ENCODE measurements around the gene UBE2G1.

GRCh38 chr17:4266550-4266949 lies 99.9 kb downstream of the UBE2G1 start:
- no peak for TF ChIP-seq CTCF (IDR thresholded peaks at IDR 0.05 in 2 of 3, conservative IDR thresholded peaks at IDR 0.05 in 1 of 3; ENCODE audit: insufficient read depth in 2 of 3, low read depth in 1 of 3, low read length in 3 of 3)
- TF ChIP-seq, protein P1, sequence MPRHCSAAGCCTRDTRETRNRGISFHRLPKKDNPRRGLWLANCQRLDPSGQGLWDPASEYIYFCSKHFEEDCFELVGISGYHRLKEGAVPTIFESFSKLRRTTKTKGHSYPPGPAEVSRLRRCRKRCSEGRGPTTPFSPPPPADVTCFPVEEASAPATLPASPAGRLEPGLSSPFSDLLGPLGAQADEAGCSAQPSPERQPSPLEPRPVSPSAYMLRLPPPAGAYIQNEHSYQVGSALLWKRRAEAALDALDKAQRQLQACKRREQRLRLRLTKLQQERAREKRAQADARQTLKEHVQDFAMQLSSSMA (CRISPR knock-in tag; IDR thresholded peaks at IDR 0.05) = no peak
- TF ChIP-seq POLR3A (IDR thresholded peaks at IDR 0.05; ENCODE audit: borderline replicate concordance, extremely low read depth, insufficient read depth, insufficient read length) = no peak
- TF ChIP-seq NFE2L1 (tag; IDR thresholded peaks at IDR 0.05; ENCODE audit: borderline replicate concordance, low read depth) = no peak
- TF ChIP-seq KAT2B (IDR thresholded peaks at IDR 0.05; ENCODE audit: low read depth, low read length) = no peak
- TF ChIP-seq CREB1 (IDR thresholded peaks at IDR 0.05) = no peak
- no peak for TF ChIP-seq CREB1 (CRISPR knock-in tag; IDR thresholded peaks at IDR 0.05)
- TF ChIP-seq FOS (IDR thresholded peaks at IDR 0.05; ENCODE audit: extremely low read depth, insufficient read length) = no peak
- no peak for TF ChIP-seq ZNF232 (CRISPR knock-in tag; IDR thresholded peaks at IDR 0.05)
- TF ChIP-seq, protein P2, sequence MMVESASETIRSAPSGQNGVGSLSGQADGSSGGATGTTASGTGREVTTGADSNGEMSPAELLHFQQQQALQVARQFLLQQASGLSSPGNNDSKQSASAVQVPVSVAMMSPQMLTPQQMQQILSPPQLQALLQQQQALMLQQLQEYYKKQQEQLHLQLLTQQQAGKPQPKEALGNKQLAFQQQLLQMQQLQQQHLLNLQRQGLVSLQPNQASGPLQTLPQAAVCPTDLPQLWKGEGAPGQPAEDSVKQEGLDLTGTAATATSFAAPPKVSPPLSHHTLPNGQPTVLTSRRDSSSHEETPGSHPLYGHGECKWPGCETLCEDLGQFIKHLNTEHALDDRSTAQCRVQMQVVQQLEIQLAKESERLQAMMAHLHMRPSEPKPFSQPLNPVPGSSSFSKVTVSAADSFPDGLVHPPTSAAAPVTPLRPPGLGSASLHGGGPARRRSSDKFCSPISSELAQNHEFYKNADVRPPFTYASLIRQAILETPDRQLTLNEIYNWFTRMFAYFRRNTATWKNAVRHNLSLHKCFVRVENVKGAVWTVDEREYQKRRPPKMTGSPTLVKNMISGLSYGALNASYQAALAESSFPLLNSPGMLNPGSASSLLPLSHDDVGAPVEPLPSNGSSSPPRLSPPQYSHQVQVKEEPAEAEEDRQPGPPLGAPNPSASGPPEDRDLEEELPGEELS (CRISPR knock-in tag; IDR thresholded peaks at IDR 0.05; ENCODE audit: borderline replicate concordance) = no peak
- no peak for TF ChIP-seq ZBTB7A (IDR thresholded peaks at IDR 0.05; ENCODE audit: borderline replicate concordance, control insufficient read depth, low read depth, low read length)
- no peak for TF ChIP-seq POLR2A (conservative IDR thresholded peaks at IDR 0.05)
- no peak for TF ChIP-seq NRF1 (conservative IDR thresholded peaks at IDR 0.05 in 1 of 2, IDR thresholded peaks at IDR 0.05 in 1 of 2)
- no peak for TF ChIP-seq TAF1 (IDR thresholded peaks at IDR 0.05; ENCODE audit: control insufficient read depth, extremely low read depth, insufficient read depth, low read length, severe bottlenecking)

All from K562 (cell line).